ENCODE measurements around the gene HEPH.

DNA sequence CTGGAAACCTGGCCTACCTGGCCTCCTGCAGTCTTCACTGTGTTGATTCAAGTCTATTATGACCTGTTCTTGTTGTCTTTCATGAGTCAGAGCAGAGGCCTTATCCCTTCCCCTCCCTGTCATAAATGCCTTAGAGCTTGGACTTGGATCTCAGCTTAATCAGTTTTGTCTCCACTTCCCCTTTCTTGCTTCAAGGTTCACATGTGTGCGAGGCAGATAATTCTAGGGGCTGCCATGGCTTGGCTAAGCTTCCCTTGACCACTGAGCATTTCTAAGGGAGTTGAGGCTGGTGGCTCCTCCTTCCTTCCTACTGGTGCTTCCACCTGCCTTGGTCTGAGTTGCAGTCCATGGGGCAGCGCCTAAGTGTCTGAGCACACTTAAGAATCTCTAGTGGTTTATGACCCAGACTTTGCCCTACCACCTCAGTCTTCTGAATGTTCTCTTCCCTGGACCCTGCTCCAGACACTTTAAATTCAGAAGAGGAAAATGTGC, 1.7 kb upstream of the HEPH start:
- TF ChIP-seq, protein P1, sequence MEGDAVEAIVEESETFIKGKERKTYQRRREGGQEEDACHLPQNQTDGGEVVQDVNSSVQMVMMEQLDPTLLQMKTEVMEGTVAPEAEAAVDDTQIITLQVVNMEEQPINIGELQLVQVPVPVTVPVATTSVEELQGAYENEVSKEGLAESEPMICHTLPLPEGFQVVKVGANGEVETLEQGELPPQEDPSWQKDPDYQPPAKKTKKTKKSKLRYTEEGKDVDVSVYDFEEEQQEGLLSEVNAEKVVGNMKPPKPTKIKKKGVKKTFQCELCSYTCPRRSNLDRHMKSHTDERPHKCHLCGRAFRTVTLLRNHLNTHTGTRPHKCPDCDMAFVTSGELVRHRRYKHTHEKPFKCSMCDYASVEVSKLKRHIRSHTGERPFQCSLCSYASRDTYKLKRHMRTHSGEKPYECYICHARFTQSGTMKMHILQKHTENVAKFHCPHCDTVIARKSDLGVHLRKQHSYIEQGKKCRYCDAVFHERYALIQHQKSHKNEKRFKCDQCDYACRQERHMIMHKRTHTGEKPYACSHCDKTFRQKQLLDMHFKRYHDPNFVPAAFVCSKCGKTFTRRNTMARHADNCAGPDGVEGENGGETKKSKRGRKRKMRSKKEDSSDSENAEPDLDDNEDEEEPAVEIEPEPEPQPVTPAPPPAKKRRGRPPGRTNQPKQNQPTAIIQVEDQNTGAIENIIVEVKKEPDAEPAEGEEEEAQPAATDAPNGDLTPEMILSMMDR (IDR thresholded peaks at IDR 0.05; ENCODE audit: low read depth, low read length), result no peak
- no peak for TF ChIP-seq MYC (IDR thresholded peaks at IDR 0.05; ENCODE audit: low read depth, low read length)
- no peak for TF ChIP-seq POLR2A (IDR thresholded peaks at IDR 0.05; ENCODE audit: extremely low read depth, insufficient read length)

Data from NB4 (cell line).